Measurements from ENCODE around the gene SMIM29. TPM values are rescaled to one million over a fixed set of nuclear protein-coding genes. Genes with fewer than 3 reads are reported as not detected.

The SMIM29 gene
- total RNA-seq, 3 donors from 2014 or later (not counting 1 experiment from before 2014, with no cell fraction given), result 30.8 to 48.0 (median 39.7) TPM

GRCh38 chr6:34235307-34236130, 13.3 kb downstream of the SMIM29 start:
- ATAC-seq, result peak; percentile 21 to 56 (median 46)
- intact Hi-C loops (cut with micrococcal nuclease), result loop anchor here (1.0 to 5.0 kb wide), 3 partner anchors 11 to 157 kb away; partner anchors contain the start of genes NUDT3 and SMIM29
- Histone ChIP-seq H3K36me3 (ENCODE audit: control insufficient read depth, insufficient read depth, low read length) (no peaks in the 10 kb centered on the region), H3K9me3 (ENCODE audit: control insufficient read depth, insufficient read depth, low read length) (no peaks in the 10 kb centered on the region), H3K4me3 (ENCODE audit: low read length) (peak overlapping the region; percentile 60), H3K4me1 (ENCODE audit: control insufficient read depth, insufficient read depth, low read length) (peaks cover 23% of the 10 kb centered on the region), H3K27ac (ENCODE audit: low read length) (peak overlapping the region; percentile 99), H3K27me3 (ENCODE audit: control insufficient read depth, insufficient read depth, low read length) (no peaks in the 10 kb centered on the region)
- Mint-ChIP-seq H3K36me3 (no peaks in the 10 kb centered on the region), H3K27me3 (ENCODE audit: low read depth in 2 of 2) (no peaks in the 10 kb centered on the region), H3K4me1 (peaks cover 20 to 21% of the 10 kb centered on the region in 2 donors), H3K27ac (peak overlapping the region; percentile 96 to 97), H3K4me3 (peak overlapping the region; percentile 91), H3K9me3 (no peaks in the 10 kb centered on the region)
- WGBS (ENCODE audit: insufficient coverage), result 5% methylated on average over 63 of the region's 75 CpGs
- peak; percentile 66 to 84 for DNase-seq
- peak; percentile 19 for TF ChIP-seq CTCF (IDR thresholded peaks at IDR 0.05)

- Mint-ChIP-seq H3K4me1 (peaks cover 20 to 21% of the 10 kb centered on the region in 2 donors), H3K4me3 (peak overlapping the region; percentile 84), H3K27ac (peak overlapping the region; percentile 85 to 88), H3K36me3 (no peaks in the 10 kb centered on the region), H3K27me3 (ENCODE audit: low read depth in 2 of 2) (no peaks in the 10 kb centered on the region), H3K9me3 (no peaks in the 10 kb centered on the region)
- intact Hi-C loops (cut with micrococcal nuclease), result loop anchor here (5.0 kb wide), 1 partner anchor 158 kb away; the partner anchor contains the start of gene NUDT3
- no peaks in the 10 kb centered on the region for H3K27me3 ChIP-seq (ENCODE audit: control insufficient read depth, insufficient read depth, low read length)
- no peaks in the 10 kb centered on the region for H3K36me3 ChIP-seq (ENCODE audit: control insufficient read depth, insufficient read depth, low read length)
- WGBS (ENCODE audit: insufficient coverage), result 84% methylated on average over 50 of the region's 53 CpGs
- DNase-seq (no peak), ATAC-seq (no peak)
- TF ChIP-seq CTCF (IDR thresholded peaks at IDR 0.05), result no peak
- no peaks in the 10 kb centered on the region for H3K9me3 ChIP-seq (ENCODE audit: control insufficient read depth, insufficient read depth, low read length)
- peaks cover 23% of the 10 kb centered on the region for H3K4me1 ChIP-seq (ENCODE audit: control insufficient read depth, insufficient read depth, low read length)
- no peak overlapping the region for H3K4me3 ChIP-seq (ENCODE audit: low read length)
- H3K27ac ChIP-seq (ENCODE audit: low read length), result no peak overlapping the region
Measured at GRCh38 chr6:34234667-34235306, 14.0 kb downstream of the SMIM29 start.

DNA sequence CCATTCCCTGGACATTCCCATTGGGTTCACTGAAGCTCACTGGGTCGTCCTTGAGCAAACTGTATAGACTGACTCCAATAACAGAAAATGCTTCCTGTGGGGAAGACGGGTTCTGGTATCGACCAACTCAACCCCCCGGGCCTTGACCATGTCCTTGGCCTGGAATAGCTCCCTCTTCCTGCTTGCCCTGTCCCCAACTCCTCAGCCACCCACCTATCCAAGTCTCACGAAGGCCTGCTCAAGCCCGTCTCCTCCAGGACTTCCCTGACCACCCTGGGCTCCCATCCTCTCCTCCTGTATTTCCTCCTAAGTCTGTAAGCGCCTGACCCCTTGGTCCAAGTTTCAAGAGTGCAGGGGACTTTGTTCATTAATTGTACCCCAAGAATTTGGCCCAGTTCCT, 14.9 kb downstream of the SMIM29 start:
- Histone ChIP-seq H3K36me3 (ENCODE audit: control insufficient read depth, insufficient read depth, low read length) (no peaks in the 10 kb centered on the region), H3K27ac (ENCODE audit: low read length) (no peak overlapping the region), H3K4me3 (ENCODE audit: low read length) (no peak overlapping the region), H3K4me1 (ENCODE audit: control insufficient read depth, insufficient read depth, low read length) (peaks cover 23% of the 10 kb centered on the region), H3K27me3 (ENCODE audit: control insufficient read depth, insufficient read depth, low read length) (no peaks in the 10 kb centered on the region), H3K9me3 (ENCODE audit: control insufficient read depth, insufficient read depth, low read length) (no peaks in the 10 kb centered on the region)
- Mint-ChIP-seq H3K4me3 (peak overlapping the region; percentile 84), H3K36me3 (no peaks in the 10 kb centered on the region), H3K4me1 (peaks cover 20 to 21% of the 10 kb centered on the region in 2 donors), H3K27ac (peak overlapping the region; percentile 85 to 88), H3K27me3 (ENCODE audit: low read depth in 2 of 2) (no peaks in the 10 kb centered on the region), H3K9me3 (no peaks in the 10 kb centered on the region)
- intact Hi-C loops (cut with micrococcal nuclease), result no loop called here
- TF ChIP-seq CTCF (IDR thresholded peaks at IDR 0.05), result no peak
- ATAC-seq (no peak), DNase-seq (no peak)
- WGBS (ENCODE audit: insufficient coverage), result 90% methylated on average over 7 of the region's 7 CpGs

Measured in natural killer cell (primary cell).